Measurements from ENCODE around the gene GAL3ST2. TPM values are rescaled to one million over a fixed set of nuclear protein-coding genes. Genes with fewer than 3 reads are reported as not detected.
"Not testable (repeated sequence)": the region's sequence is repeated elsewhere in the genome, so short reads cannot be mapped to it uniquely, and the experiment has no call there.

Gene GAL3ST2
- total RNA-seq, 5 donors from 2014 or later (not counting 1 experiment from before 2014, with no cell fraction given) = 0.80 to 1.4 TPM; not detected in 3

- H3K9me3 Mint-ChIP-seq = no peaks in the 10 kb centered on the region
- no peaks in the 10 kb centered on the region for H3K36me3 ChIP-seq (ENCODE audit: control insufficient read depth in 2 of 2, extremely low read depth in 1 of 2, insufficient read depth in 1 of 2, low read length in 1 of 2)
- DNase-seq = no peak
- no peak overlapping the region for H3K27ac Mint-ChIP-seq
- WGBS (ENCODE audit: insufficient coverage) = 67% methylated on average over 21 of the region's 32 CpGs
- no peaks in the 10 kb centered on the region for H3K36me3 Mint-ChIP-seq
- H3K27ac ChIP-seq (ENCODE audit: low read length) = no peak overlapping the region
- CTCF ChIA-PET = no interaction called here
- no peaks in the 10 kb centered on the region for H3K9me3 ChIP-seq
- H3K27me3 ChIP-seq (replicated peaks in 1 of 2; ENCODE audit: control insufficient read depth in 2 of 2, extremely low read depth in 1 of 2, insufficient read depth in 2 of 2, low read length in 1 of 2) = peaks cover 0 to 26% of the 10 kb centered on the region in 2 experiments
- peak overlapping the region in 1 of 3 donors; percentile 68 for H3K4me3 Mint-ChIP-seq
- peak overlapping the region in 1 of 2 donors; percentile 67 for H3K4me3 ChIP-seq (ENCODE audit: control insufficient read depth in 1 of 2, extremely low read depth in 1 of 2, low read length in 1 of 2)
- no peak for ATAC-seq (replicated peaks in 1 of 4)
- peaks cover 5 to 22% of the 10 kb centered on the region in 2 experiments for H3K4me1 ChIP-seq (ENCODE audit: control insufficient read depth in 1 of 2, extremely low read depth in 1 of 2, insufficient read depth in 2 of 2, low read length in 2 of 2)
- POLR2A ChIA-PET = no interaction called here
- peaks cover 0 to 7% of the 10 kb centered on the region in 2 donors for H3K27me3 Mint-ChIP-seq
- H3K4me1 Mint-ChIP-seq = peaks cover 4 to 9% (median 9%) of the 10 kb centered on the region in 3 donors
These were observed 26.0 kb downstream of the GAL3ST2 start for GRCh38 chr2:241802421-241803318.

- Mint-ChIP-seq H3K27ac (no peak overlapping the region), H3K4me3 (peak overlapping the region; percentile 62 to 68 (median 66)), H3K4me1 (peaks cover 4 to 13% (median 9%) of the 10 kb centered on the region in 3 donors), H3K27me3 (peaks cover 0 to 10% of the 10 kb centered on the region in 2 donors), H3K9me3 (no peaks in the 10 kb centered on the region), H3K36me3 (no peaks in the 10 kb centered on the region)
- 3% methylated on average over 109 of the region's 109 CpGs for WGBS (ENCODE audit: insufficient coverage)
- Histone ChIP-seq H3K36me3 (ENCODE audit: control insufficient read depth in 2 of 2, extremely low read depth in 1 of 2, insufficient read depth in 1 of 2, low read length in 1 of 2) (no peaks in the 10 kb centered on the region), H3K27ac (ENCODE audit: low read length) (no peak overlapping the region), H3K4me3 (ENCODE audit: control insufficient read depth in 1 of 2, extremely low read depth in 1 of 2, low read length in 1 of 2) (peak overlapping the region; percentile 52 to 67), H3K9me3 (no peaks in the 10 kb centered on the region), H3K27me3 (replicated peaks in 1 of 2; ENCODE audit: control insufficient read depth in 2 of 2, extremely low read depth in 1 of 2, insufficient read depth in 2 of 2, low read length in 1 of 2) (peaks cover 0 to 21% of the 10 kb centered on the region in 2 experiments), H3K4me1 (ENCODE audit: control insufficient read depth in 1 of 2, extremely low read depth in 1 of 2, insufficient read depth in 2 of 2, low read length in 2 of 2) (peaks cover 5 to 22% of the 10 kb centered on the region in 2 experiments)
- DNase-seq (peak in 23 of 35 experiments; percentile 14 to 67 (median 36)), ATAC-seq (replicated peaks in 1 of 4) (peak; percentile 63 to 77 (median 72))
- POLR2A ChIA-PET = no interaction called here
- CTCF ChIA-PET = interaction anchor here in 1 of 2 donors (0.5 kb wide), 1 partner anchor 12 kb away, joined by 3 read pairs; no protein-coding TSS in a partner anchor
These were observed 27.0 kb downstream of the GAL3ST2 start for GRCh38 chr2:241803387-241804325.

GRCh38 chr2:241804326-241805229 lies 28.0 kb downstream of the GAL3ST2 start:
- no peaks in the 10 kb centered on the region for H3K36me3 ChIP-seq (ENCODE audit: control insufficient read depth in 2 of 2, extremely low read depth in 1 of 2, insufficient read depth in 1 of 2, low read length in 1 of 2)
- peak; percentile 24 to 43 (median 41) for ATAC-seq (replicated peaks in 1 of 4)
- Mint-ChIP-seq H3K9me3 (no peaks in the 10 kb centered on the region), H3K36me3 (no peaks in the 10 kb centered on the region), H3K4me3 (peak overlapping the region; percentile 32 to 64 (median 60)), H3K27me3 (peaks cover 0 to 10% of the 10 kb centered on the region in 2 donors), H3K27ac (no peak overlapping the region), H3K4me1 (peaks cover 4 to 13% (median 9%) of the 10 kb centered on the region in 3 donors)
- peaks cover 5 to 22% of the 10 kb centered on the region in 2 experiments for H3K4me1 ChIP-seq (ENCODE audit: control insufficient read depth in 1 of 2, extremely low read depth in 1 of 2, insufficient read depth in 2 of 2, low read length in 2 of 2)
- peaks cover 0 to 21% of the 10 kb centered on the region in 2 experiments for H3K27me3 ChIP-seq (replicated peaks in 1 of 2; ENCODE audit: control insufficient read depth in 2 of 2, extremely low read depth in 1 of 2, insufficient read depth in 2 of 2, low read length in 1 of 2)
- H3K27ac ChIP-seq (ENCODE audit: low read length) = no peak overlapping the region
- WGBS (ENCODE audit: insufficient coverage) = 5% methylated on average over 29 of the region's 35 CpGs
- H3K9me3 ChIP-seq = no peaks in the 10 kb centered on the region
- ChIA-PET POLR2A (interaction anchor here in 1 of 2 donors (0.6 kb wide), 1 partner anchor 41 kb away, joined by 3 read pairs; no protein-coding TSS in a partner anchor), CTCF (interaction anchor here in 1 of 2 donors (0.5 kb wide), 1 partner anchor 11 kb away, joined by 3 read pairs; no protein-coding TSS in a partner anchor)
- H3K4me3 ChIP-seq (ENCODE audit: control insufficient read depth in 1 of 2, extremely low read depth in 1 of 2, low read length in 1 of 2) = peak overlapping the region; percentile 52 to 67
- peak in 6 of 35 experiments; percentile 5 to 35 (median 21) for DNase-seq

- ATAC-seq (replicated peaks in 1 of 4); CTCF ChIA-PET; H3K27ac Mint-ChIP-seq; H3K9me3 Mint-ChIP-seq; H3K4me3 ChIP-seq (ENCODE audit: control insufficient read depth in 1 of 2, extremely low read depth in 1 of 2, low read length in 1 of 2); H3K36me3 Mint-ChIP-seq; H3K27me3 Mint-ChIP-seq; DNase-seq; H3K9me3 ChIP-seq; H3K27ac ChIP-seq (ENCODE audit: low read length); POLR2A ChIA-PET; H3K4me3 Mint-ChIP-seq; H3K36me3 ChIP-seq (ENCODE audit: control insufficient read depth in 2 of 2, extremely low read depth in 1 of 2, insufficient read depth in 1 of 2, low read length in 1 of 2): not testable (repeated sequence)
- peaks cover 5 to 22% of the 10 kb centered on the region in 2 experiments for H3K4me1 ChIP-seq (ENCODE audit: control insufficient read depth in 1 of 2, extremely low read depth in 1 of 2, insufficient read depth in 2 of 2, low read length in 2 of 2)
- peaks cover 0 to 23% of the 10 kb centered on the region in 2 experiments for H3K27me3 ChIP-seq (replicated peaks in 1 of 2; ENCODE audit: control insufficient read depth in 2 of 2, extremely low read depth in 1 of 2, insufficient read depth in 2 of 2, low read length in 1 of 2)
- peaks cover 4 to 13% (median 9%) of the 10 kb centered on the region in 3 donors for H3K4me1 Mint-ChIP-seq
- no CpG with 5 or more reads among the region's 8 CpGs for WGBS (ENCODE audit: insufficient coverage)
These were observed 29.6 kb downstream of the GAL3ST2 start for GRCh38 chr2:241806217-241806616.

GRCh38 chr2:241808051-241808720 lies 31.6 kb downstream of the GAL3ST2 start:
- Histone ChIP-seq H3K4me3 (ENCODE audit: control insufficient read depth in 1 of 2, extremely low read depth in 1 of 2, low read length in 1 of 2) (no peak overlapping the region), H3K4me1 (ENCODE audit: control insufficient read depth in 1 of 2, extremely low read depth in 1 of 2, insufficient read depth in 2 of 2, low read length in 2 of 2) (peaks cover 5 to 16% of the 10 kb centered on the region in 2 experiments), H3K9me3 (no peaks in the 10 kb centered on the region), H3K36me3 (ENCODE audit: control insufficient read depth in 2 of 2, extremely low read depth in 1 of 2, insufficient read depth in 1 of 2, low read length in 1 of 2) (no peaks in the 10 kb centered on the region), H3K27ac (ENCODE audit: low read length) (no peak overlapping the region), H3K27me3 (replicated peaks in 1 of 2; ENCODE audit: control insufficient read depth in 2 of 2, extremely low read depth in 1 of 2, insufficient read depth in 2 of 2, low read length in 1 of 2) (peaks cover 0 to 29% of the 10 kb centered on the region in 2 experiments)
- 88% methylated on average over 14 of the region's 17 CpGs for WGBS (ENCODE audit: insufficient coverage)
- Mint-ChIP-seq H3K27ac (no peak overlapping the region), H3K27me3 (peaks cover 0 to 10% of the 10 kb centered on the region in 2 donors), H3K4me1 (peaks cover 4 to 13% (median 9%) of the 10 kb centered on the region in 3 donors), H3K36me3 (no peaks in the 10 kb centered on the region), H3K4me3 (peak overlapping the region in 1 of 3 donors; percentile 4), H3K9me3 (no peaks in the 10 kb centered on the region)
- CTCF ChIA-PET = no interaction called here
- POLR2A ChIA-PET = no interaction called here
- ATAC-seq (replicated peaks in 1 of 4) (no peak), DNase-seq (no peak)
